ENCODE data around the gene ZNF296.

Gene ZNF296

DNA sequence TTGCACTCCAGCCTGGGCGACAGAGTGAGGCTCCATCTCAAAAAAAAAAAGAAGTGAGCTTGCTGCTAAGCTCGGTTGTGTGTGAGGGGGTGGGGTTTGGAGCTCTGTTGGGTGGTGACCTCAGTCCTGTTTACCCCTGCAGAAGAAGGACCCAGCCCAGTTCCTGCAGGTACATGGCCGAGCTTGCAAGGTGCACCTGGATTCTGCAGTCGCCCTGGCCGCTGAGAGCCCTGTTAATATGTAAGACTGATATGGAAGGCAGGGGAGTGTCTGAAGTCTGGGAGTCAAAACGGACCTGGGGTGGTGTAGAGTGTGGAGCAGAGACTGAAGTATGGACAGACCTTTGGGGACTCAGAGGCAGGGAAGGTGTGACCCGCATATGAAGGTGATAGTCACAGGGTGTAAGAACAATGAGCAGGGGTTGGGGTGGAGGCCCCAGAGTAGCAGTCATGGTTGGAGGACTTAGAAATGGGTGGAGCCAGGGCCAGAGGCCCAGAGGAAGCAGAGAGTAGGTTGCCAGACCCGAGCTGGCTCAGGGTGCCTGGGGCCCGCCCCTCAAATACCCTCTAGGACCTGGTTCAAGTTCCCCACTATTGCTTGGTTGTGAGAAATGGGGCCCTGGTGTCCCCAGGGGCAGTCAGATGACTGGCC is 24.2 kb downstream of the ZNF296 start:
- DNase-seq = no peak

DNA sequence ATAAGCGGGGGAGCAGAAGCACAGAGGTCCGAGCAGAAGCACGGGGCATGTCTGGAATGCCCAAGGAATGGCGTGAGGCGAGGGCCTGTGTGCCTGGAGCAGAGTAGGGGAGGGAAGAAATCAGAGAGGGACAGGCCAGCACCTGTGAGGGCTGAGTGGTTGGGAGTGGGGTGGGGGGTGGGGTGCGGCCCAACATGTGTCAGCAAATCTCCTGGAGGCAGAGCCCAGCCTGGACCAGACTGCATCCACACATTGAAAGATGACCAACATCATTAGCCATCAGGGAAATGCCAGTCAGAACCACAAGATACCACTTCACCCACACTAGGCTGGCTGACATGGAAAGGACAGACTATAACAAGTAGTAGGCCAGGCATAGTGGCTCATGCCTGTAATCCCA is 26.2 kb downstream of the ZNF296 start:
- no peak for DNase-seq

DNA sequence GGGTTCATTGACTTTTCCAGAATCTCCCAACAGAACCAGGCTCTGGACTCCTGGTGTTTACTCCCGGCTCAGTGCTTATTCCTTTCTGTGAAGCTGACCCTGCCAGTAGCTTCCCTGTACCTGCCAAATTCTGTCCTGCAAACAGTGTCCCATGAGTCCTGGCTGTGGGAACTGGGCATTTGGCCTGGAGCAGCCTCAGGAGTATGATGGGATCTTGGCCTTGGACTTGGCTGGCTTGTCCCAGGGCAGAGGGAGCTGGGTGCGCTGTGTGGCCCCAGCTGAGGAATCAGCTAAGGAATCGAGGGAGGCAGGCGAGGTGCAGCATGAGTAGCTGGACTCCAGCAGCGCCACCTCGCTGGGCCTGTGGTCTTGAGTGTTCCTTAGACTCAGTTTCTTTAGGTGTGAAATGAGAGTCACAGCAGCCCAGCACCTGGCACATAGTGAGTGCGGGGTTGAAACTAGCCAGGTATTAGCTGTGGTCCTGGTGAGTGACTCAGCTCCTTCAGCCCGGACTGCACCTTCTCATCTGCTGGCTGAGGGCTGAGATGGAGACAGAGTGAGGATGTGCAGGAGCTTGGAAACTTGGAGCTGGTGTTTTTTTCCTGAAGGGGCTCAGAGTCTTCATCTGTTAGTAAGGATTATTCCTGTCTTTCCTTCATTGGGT is 27.1 kb downstream of the ZNF296 start:
- no peak for DNase-seq

DNA sequence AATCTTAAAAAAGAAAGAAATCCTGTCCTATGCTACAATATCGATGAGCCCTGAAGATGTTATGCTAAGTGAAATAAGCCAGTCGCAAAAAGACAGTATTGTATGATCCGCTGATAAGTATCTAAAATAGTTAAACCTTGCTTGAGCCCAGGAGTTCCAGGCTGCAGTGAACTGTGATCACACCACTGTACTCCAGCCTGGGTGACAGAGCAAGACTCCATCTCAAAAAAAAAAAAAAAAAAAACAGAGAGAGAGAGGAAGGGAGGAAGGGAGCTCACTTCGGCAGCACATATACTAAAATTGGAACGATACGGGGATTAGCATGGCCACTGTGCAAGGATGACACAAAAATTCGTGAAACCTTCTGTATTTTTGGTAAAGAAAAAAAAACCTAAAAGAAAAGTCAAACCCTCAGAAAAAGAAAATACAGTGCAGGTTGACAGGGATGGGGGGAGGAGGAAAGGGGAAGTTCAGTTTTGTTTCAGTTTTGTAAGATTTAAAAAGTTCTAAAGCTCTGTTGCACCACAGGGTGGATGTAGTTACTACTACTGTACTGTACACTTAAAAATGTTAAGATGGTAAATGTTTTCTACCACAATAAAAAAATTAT is 29.0 kb downstream of the ZNF296 start:
- DNase-seq = no peak

DNA sequence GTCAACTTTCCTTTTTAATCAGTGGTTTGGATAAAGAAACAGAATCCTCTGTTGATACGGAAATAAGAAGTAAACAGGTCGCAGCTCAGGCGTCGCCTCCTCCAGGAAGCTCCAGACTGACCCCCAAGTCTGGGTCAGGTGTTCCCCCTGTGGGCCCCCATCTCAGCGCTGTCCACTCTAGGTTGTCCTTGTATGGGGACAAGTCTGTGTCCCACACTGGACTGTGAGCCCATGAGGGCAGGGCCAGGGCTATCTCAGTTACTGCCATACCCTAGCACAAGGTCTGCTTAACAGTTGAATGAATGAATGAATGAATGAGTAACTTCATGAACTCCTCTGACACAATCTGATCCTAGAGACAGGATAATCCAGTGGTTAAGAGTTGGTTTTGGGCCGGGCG is 29.9 kb downstream of the ZNF296 start:
- no peak for DNase-seq

DNA sequence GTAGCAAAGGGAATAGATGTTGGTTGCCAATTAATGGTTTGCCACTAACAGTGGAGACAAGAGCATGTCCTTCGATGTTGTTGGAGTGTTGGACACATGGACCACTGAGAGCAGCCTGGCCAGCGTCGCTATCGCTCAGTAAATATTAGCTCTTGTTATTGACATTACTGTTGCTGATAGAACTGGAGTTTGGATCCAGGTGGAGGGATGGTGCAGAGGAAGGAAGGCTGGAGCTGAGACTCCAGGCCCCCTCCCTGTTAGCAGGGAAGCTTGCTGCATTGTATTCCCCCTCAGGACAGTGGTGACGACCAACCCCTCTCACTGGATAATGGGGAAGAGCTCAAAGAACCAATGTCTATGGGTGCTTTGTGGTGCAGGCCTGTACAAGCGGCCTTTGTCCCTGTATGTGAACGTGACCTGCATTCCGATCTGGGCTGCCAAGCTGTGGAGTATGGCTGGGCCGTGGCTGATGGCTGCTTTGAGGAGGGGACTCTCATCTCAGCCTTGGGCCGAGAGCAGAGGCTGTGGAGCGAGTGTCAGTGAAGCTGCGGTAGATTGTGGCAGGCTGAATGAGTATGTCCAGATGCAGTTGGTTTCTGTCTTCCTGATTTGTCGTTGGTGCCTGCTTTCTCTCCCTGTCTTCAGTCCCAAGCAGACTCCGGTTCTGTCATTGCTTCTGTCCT is 30.5 kb downstream of the ZNF296 start:
- DNase-seq = no peak

GRCh38 chr19:45041125-45041524 is 35.2 kb downstream of the ZNF296 start:
- DNase-seq = no peak

DNA sequence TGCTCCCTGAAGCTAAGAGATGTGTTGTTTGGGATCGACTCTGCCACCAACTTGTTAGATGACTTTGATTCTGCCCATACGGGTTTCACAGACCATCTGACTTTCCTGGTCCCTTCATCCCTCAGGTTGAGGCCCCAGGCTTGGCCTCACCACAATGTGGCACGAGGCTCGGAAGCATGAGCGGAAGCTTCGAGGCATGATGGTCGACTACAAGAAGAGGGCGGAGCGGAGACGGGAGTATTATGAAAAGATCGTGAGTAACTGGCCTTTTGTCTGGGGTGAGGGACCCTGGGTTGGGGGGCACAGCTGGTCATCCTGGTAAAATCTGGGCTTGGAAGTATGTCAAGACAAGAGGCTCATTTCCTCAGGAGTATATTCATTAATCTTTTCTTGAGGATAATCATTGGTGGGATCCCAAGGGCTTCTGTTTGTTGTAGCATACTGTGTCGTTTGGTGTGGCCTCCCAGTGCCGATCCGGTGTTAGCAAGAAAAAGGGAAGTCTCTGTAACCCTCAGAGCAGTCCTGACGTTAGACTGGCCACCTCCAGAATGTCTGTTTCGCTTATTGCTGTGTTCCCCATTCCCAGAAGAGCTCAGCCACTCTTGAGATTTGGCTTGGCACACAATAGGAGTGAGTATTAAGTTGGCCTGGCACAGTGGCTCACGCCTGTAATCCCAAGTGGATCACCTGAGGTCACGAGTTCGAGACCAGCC is 36.1 kb downstream of the ZNF296 start:
- no peak for DNase-seq

DNA sequence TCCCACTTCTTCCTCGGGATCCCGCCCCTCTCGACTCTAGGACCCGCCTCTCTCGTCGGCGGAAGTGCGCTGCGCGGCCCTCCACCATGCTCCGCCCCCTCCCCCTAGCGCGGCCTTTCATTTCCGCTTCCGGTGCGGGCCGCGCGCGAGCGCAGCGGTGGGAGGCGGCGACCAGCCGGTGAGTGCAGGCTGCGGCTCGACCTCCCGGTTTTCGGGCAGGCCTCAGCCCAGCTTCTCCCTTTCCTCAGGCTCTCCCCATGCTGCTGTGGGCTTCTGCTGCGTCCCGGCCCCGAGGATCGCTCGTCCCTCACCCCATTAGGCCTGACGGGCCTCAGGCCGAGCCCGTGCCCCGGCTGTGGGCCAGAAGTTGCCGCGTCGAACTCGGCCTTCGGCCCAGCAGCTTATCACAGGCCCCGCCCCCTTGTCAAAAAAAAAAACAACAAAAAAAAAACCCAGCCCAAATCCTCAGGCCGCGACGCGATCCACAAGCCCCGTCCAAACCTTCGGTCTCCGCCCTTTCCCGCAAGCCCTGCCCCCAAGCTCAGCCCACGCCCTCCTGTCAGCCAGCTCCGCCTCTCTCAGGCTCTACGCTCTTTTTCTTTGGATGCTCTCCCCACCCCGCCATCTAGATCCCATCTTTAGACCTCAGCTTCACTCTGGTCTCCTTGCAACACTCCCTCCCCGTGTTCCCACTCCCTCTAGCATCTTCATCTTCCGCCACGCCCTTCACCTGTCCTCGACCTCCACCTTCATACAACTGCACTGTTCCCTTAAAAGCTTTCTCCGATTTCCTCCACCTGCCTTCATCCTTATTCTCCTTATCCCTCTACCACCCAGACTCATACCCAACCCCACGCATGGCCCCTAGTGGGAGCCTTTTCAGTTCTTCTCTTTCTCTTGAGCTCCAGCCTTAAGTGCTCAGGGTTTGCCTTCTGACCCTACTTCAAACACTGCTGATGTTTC is 37.1 kb downstream of the ZNF296 start, which contains the start of gene CLASRP:
Gene CLASRP, plus strand, starts transcription at position 115 of the 963 bp plus-strand sequence. CDS start 1,168 bp downstream, outside the sequence.
- DNase-seq = peak; percentile 92

DNA sequence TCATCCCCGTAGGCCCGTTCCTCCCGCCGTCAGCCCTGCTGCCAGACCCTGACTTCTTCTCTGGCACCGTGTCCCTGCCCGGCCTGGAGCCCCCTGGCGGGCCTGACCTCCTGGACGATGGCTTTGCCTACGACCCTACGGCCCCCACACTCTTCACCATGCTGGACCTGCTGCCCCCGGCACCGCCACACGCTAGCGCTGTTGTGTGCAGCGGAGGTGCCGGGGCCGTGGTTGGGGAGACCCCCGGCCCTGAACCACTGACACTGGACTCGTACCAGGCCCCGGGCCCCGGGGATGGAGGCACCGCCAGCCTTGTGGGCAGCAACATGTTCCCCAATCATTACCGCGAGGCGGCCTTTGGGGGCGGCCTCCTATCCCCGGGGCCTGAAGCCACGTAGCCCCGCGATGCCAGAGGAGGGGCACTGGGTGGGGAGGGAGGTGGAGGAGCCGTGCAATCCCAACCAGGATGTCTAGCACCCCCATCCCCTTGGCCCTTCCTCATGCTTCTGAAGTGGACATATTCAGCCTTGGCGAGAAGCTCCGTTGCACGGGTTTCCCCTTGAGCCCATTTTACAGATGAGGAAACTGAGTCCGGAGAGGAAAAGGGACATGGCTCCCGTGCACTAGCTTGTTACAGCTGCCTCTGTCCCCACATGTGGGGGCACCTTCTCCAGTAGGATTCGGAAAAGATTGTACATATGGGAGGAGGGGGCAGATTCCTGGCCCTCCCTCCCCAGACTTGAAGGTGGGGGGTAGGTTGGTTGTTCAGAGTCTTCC is 38.7 kb downstream of the ZNF296 start:
- DNase-seq = no peak

DNA sequence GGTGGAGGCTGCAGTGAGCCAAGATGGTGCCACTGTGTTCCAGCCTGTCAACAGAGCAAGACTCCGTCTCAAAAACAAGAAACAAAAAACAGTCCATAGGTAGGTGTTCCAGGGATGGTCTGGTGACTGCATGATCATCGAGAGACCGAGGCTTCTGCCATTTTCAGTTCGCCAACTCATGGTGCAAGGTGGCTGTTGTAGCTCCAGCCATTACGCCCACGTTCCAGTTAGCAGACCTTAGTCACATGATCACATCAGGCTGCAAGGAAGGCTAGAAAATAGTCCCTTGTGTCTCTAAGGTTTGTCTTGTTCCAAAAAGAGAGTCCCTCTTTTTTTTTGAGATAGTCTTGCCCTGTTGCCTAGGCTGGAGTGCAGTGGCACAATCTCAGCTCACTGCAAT is 40.5 kb downstream of the ZNF296 start:
- DNase-seq = no peak

GRCh38 chr19:45032421-45032820 is 43.9 kb downstream of the ZNF296 start:
- no peak for DNase-seq

DNA sequence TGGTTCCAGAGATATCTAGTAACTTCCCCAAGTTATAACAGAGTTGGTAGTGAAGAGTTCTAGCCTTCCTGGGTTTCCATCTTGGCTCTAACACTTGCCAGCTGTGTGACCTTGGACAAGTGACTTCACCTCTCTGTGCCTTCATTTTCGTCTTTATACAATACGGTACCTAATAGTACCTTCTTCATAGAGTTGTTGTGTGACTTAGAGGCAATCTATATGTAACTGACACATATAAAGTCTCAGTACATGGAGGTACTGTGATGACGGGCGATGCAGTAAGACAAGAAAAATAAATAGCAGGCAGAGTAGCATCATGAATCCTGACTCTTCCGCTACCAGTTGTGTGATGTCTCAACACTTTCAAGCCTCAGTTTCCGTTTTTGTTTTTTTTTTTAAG is 45.5 kb downstream of the ZNF296 start:
- DNase-seq = no peak

GRCh38 chr19:45027371-45027770 is 48.9 kb downstream of the ZNF296 start:
- DNase-seq = no peak

DNA sequence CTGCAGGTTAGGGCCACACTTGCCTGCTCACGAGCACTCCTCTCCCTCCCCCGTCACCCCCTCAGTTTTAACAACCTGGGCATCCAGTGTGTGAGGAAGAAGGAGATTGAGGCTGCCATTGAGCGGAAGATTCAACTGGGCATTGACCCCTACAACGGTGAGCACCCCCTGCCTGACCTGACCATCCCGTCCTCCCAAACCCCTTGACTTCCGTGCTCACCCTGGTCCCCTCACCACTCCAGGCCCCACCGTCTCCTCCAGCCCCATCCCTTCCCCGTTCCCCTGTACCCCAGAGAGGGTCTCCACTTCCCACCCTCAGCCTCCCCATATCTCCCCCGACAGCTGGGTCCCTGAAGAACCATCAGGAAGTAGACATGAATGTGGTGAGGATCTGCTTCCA is 51.0 kb downstream of the ZNF296 start:
- no peak for DNase-seq

- no peak for DNase-seq
Observed at GRCh38 chr19:45023048-45023447, 53.2 kb downstream of the ZNF296 start.

DNA sequence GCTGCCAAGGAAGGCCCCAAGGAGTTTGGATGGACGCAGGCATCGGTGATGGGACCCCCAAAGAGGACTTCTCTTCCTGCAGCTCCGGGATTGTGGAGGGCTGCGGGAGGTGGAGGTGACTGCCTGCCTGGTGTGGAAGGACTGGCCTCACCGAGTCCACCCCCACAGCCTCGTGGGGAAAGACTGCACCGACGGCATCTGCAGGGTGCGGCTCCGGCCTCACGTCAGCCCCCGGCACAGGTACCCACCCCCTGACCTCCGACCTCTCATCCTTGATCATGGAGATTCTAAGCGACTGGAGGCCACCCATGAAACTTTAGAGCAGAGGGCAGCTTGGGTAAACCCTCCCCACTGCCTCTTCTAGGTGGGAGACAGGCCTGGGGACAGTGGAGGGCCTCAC is 54.3 kb downstream of the ZNF296 start:
- DNase-seq = no peak

Data from activated CD4-positive, alpha-beta T cell treated with anti-CD3 and anti-CD28 coated beads, Interleukin-2, Interleukin-6, amounts not matched to agents 100 ng/mL and 50 ng/mL, durations not matched to agents 16 hours and 8 hours (primary cell).